Colonic mucosa (tissue), 4 donors: Measurements from ENCODE around the gene TST. TPM values are rescaled to one million over a fixed set of nuclear protein-coding genes. Genes with fewer than 3 reads are reported as not detected.

ENCODE experiments used
- DNase-seq: peaks from one replicate; pipeline ENCODE4 v3.0.0-alpha.2; 2020
- H3K27ac ChIP-seq: fragments of 200-600 bp; one replicate; pipeline ENCODE4 v1.8.0; 2021
- H3K27me3 ChIP-seq: fragments of 200-600 bp; one replicate; pipeline ENCODE4 v1.8.0; 2021
- H3K36me3 ChIP-seq: fragments of 200-600 bp; one replicate; pipeline ENCODE4 v1.8.0; 2021
- H3K4me1 ChIP-seq: fragments of 200-600 bp; one replicate; pipeline ENCODE4 v1.8.0; 2021; ENCODE audit warnings: mild to moderate bottlenecking
- H3K4me3 ChIP-seq: fragments of 200-600 bp; one replicate; pipeline ENCODE4 v1.8.0; 2021
- H3K9ac ChIP-seq, 2 donors: one replicate each; pipeline ENCODE4 v1.7.0; 2013; ENCODE audit warnings: control low read depth in 2 of 2, low read depth in 2 of 2, low read length in 2 of 2
- H3K9me3 ChIP-seq: fragments of 200-600 bp; one replicate; pipeline ENCODE4 v1.8.0; 2021
- CTCF ChIP-seq: fragments of 200-600 bp; IDR thresholded peaks from one replicate; pipeline ENCODE4 v1.8.0; 2022; ENCODE audit warnings: antibody characterized with exemption, mild to moderate bottlenecking
- intact Hi-C: fragments of 100-400 bp; cut with DNase I; formaldehyde crosslinking; loops from one replicate; pipeline ENCODE4 v1.14.1; 2022
- total RNA-seq, 2 donors: library from RNA; stranded (reverse); fragmentation: NEBNext Ultra II Directional in 1 of 2; extraction: Animal tissue kit (Norgen Biotek cat#: 25700) in 1 of 2; gene quantifications; one replicate each; pipeline ENCODE4 v1.2.1, GENCODE V29; 2021
- donor health status: healthy.
- donor health status: DM: no; HTN: no; CAD: no.
- donor health status: DM: no; HTN: no; CAD: no.

The TST gene
- total RNA-seq, 2 donors from 2014 or later = 410 to 474 TPM

GRCh38 chr22:37017356-37017755 lies 1.9 kb downstream of the TST start:
- peak overlapping the region; percentile 83 to 94 for H3K9ac ChIP-seq
- H3K27me3 ChIP-seq = no peaks in the 10 kb centered on the region
- no peaks in the 10 kb centered on the region for H3K36me3 ChIP-seq
- peaks cover 42% of the 10 kb centered on the region for H3K4me1 ChIP-seq
- peak overlapping the region; percentile 87 for H3K4me3 ChIP-seq
- intact Hi-C loops = no loop called here
- no peak for DNase-seq
- TF ChIP-seq CTCF = no peak
- H3K9me3 ChIP-seq = no peaks in the 10 kb centered on the region
- peak overlapping the region; percentile 99 for H3K27ac ChIP-seq

DNA sequence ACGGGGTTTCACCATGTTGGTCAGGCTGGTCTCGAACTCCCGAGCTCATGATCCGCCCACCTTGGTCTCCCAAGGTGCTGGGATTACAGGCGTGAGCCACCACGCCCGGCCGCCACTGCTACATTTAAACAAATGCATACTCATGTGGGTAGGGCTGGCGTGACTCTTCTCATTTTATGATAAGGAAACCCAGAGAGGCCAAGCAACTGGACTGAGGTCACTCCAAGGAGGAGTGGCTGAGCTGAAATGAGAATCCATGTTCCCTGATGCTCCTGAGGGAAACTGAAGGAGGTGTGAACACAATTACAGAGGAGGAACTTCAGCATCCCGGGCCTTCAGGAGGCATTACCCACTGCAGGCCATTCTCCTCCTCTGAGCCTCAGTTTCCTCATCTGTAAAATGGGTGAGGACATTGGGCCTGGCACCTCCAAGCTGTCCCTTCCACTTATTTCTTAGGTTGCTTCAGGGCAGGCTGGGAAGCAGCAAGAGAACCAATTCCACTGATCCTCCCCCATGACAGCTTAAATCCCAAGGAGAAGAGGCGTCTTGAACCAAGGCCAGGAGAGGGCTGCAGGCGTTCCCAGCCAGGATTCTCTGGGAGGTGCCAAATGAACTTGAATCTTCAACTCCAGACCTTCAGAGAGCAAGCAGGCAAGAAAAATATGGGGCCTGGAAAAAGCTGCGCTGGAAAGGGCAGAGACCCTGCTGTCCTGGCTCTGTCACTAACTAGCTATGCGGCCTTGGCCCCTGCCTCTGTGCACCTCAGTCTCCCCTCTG lies 2.9 kb downstream of the TST start:
- peak; percentile 89 for DNase-seq
- H3K27ac ChIP-seq = peak overlapping the region; percentile 99
- H3K36me3 ChIP-seq = no peaks in the 10 kb centered on the region
- no peaks in the 10 kb centered on the region for H3K27me3 ChIP-seq
- no peak for TF ChIP-seq CTCF
- H3K9ac ChIP-seq = peak overlapping the region; percentile 83 to 94
- H3K4me1 ChIP-seq = peaks cover 40% of the 10 kb centered on the region
- H3K9me3 ChIP-seq = no peaks in the 10 kb centered on the region
- H3K4me3 ChIP-seq = no peak overlapping the region
- intact Hi-C loops = no loop called here

DNA sequence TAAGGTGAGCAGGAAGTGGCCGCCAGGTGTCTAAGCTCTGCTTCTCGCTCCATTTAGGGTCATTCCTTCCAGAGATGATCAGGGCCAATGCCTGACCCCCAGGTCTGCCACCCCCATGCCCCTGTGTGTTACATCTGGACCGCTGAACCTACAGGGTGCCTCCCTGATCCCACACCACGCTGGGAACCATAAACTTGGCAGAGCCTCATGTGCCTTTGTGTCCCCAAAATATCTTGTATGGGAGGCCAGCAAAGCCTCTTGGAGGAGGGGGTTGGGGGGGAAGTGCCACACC lies 3.7 kb downstream of the TST start:
- intact Hi-C loops = no loop called here
- no peak for TF ChIP-seq CTCF
- peak overlapping the region; percentile 24 to 89 for H3K9ac ChIP-seq
- no peak overlapping the region for H3K4me3 ChIP-seq
- DNase-seq = no peak
- H3K36me3 ChIP-seq = no peaks in the 10 kb centered on the region
- H3K9me3 ChIP-seq = no peaks in the 10 kb centered on the region
- peak overlapping the region; percentile 77 for H3K27ac ChIP-seq
- H3K4me1 ChIP-seq = peaks cover 39% of the 10 kb centered on the region
- no peaks in the 10 kb centered on the region for H3K27me3 ChIP-seq

GRCh38 chr22:37014835-37015586 lies 4.2 kb downstream of the TST start:
- DNase-seq = no peak
- TF ChIP-seq CTCF = no peak
- intact Hi-C loops = no loop called here
- H3K4me1 ChIP-seq = peaks cover 35% of the 10 kb centered on the region
- no peaks in the 10 kb centered on the region for H3K36me3 ChIP-seq
- peak overlapping the region; percentile 27 to 89 for H3K9ac ChIP-seq
- H3K9me3 ChIP-seq = no peaks in the 10 kb centered on the region
- H3K27ac ChIP-seq = peak overlapping the region; percentile 77
- H3K4me3 ChIP-seq = no peak overlapping the region
- no peaks in the 10 kb centered on the region for H3K27me3 ChIP-seq

- no peak for DNase-seq
- Histone ChIP-seq H3K9me3 (no peaks in the 10 kb centered on the region), H3K27ac (no peak overlapping the region), H3K36me3 (no peaks in the 10 kb centered on the region), H3K4me3 (no peak overlapping the region), H3K9ac (peak overlapping the region; percentile 27 to 89), H3K4me1 (peaks cover 35% of the 10 kb centered on the region), H3K27me3 (no peaks in the 10 kb centered on the region)
- TF ChIP-seq CTCF = no peak
- intact Hi-C loops = no loop called here
Measured at GRCh38 chr22:37014415-37014806, 4.8 kb downstream of the TST start.
